ENCODE data around the gene INPP5A.

The INPP5A gene

GRCh38 chr10:132640326-132641125 is 102.9 kb downstream of the INPP5A start:
- Histone ChIP-seq H3K36me3 (ENCODE audit: control insufficient read depth in 2 of 2, insufficient read depth in 2 of 2, low read length in 2 of 2) (no peaks in the 10 kb centered on the region), H3K27ac (ENCODE audit: low read depth in 2 of 2, low read length in 2 of 2) (no peak overlapping the region), H3K4me3 (ENCODE audit: low read length in 2 of 2) (no peak overlapping the region)

GRCh38 chr10:132641401-132641800 is 103.8 kb downstream of the INPP5A start:
- no peaks in the 10 kb centered on the region for H3K9me3 ChIP-seq (ENCODE audit: control insufficient read depth in 2 of 2, low read length in 2 of 2)
- H3K4me3 ChIP-seq (ENCODE audit: low read length in 2 of 2), result no peak overlapping the region
- H3K27me3 ChIP-seq (ENCODE audit: control insufficient read depth in 2 of 2, insufficient read depth in 2 of 2, low read length in 2 of 2), result no peaks in the 10 kb centered on the region
- no peaks in the 10 kb centered on the region for H3K36me3 ChIP-seq (ENCODE audit: control insufficient read depth in 2 of 2, insufficient read depth in 2 of 2, low read length in 2 of 2)
- peaks cover 4 to 5% of the 10 kb centered on the region in 2 donors for H3K4me1 ChIP-seq (ENCODE audit: control insufficient read depth in 2 of 2, insufficient read depth in 2 of 2, low read length in 2 of 2)
- no peak overlapping the region for H3K9ac ChIP-seq (ENCODE audit: low read depth in 1 of 2, low read length in 2 of 2)
- no peak overlapping the region for H3K27ac ChIP-seq (ENCODE audit: low read depth in 2 of 2, low read length in 2 of 2)

More at GRCh38 chr10:132640326-132641125, 102.9 kb downstream of the INPP5A start:
- H3K27me3 ChIP-seq (ENCODE audit: control insufficient read depth in 2 of 2, insufficient read depth in 2 of 2, low read length in 2 of 2), result no peaks in the 10 kb centered on the region
- H3K9ac ChIP-seq (ENCODE audit: low read depth in 1 of 2, low read length in 2 of 2), result no peak overlapping the region
- no peaks in the 10 kb centered on the region for H3K9me3 ChIP-seq (ENCODE audit: control insufficient read depth in 2 of 2, low read length in 2 of 2)
- H3K4me1 ChIP-seq (ENCODE audit: control insufficient read depth in 2 of 2, insufficient read depth in 2 of 2, low read length in 2 of 2), result peaks cover 4 to 5% of the 10 kb centered on the region in 2 donors

- H3K9me3 ChIP-seq (ENCODE audit: control insufficient read depth in 2 of 2, low read length in 2 of 2), result no peaks in the 10 kb centered on the region
- H3K4me1 ChIP-seq (ENCODE audit: control insufficient read depth in 2 of 2, insufficient read depth in 2 of 2, low read length in 2 of 2), result peaks cover 4 to 5% of the 10 kb centered on the region in 2 donors
- no peaks in the 10 kb centered on the region for H3K27me3 ChIP-seq (ENCODE audit: control insufficient read depth in 2 of 2, insufficient read depth in 2 of 2, low read length in 2 of 2)
- H3K4me3 ChIP-seq (ENCODE audit: low read length in 2 of 2), result no peak overlapping the region
- no peak overlapping the region for H3K27ac ChIP-seq (ENCODE audit: low read depth in 2 of 2, low read length in 2 of 2)
- no peak overlapping the region for H3K9ac ChIP-seq (ENCODE audit: low read depth in 1 of 2, low read length in 2 of 2)
- no peaks in the 10 kb centered on the region for H3K36me3 ChIP-seq (ENCODE audit: control insufficient read depth in 2 of 2, insufficient read depth in 2 of 2, low read length in 2 of 2)
Measured at GRCh38 chr10:132641966-132642731, 104.6 kb downstream of the INPP5A start.

GRCh38 chr10:132642732-132643008 is 105.1 kb downstream of the INPP5A start:
- H3K9me3 ChIP-seq (ENCODE audit: control insufficient read depth in 2 of 2, low read length in 2 of 2), result no peaks in the 10 kb centered on the region
- H3K9ac ChIP-seq (ENCODE audit: low read depth in 1 of 2, low read length in 2 of 2), result no peak overlapping the region
- peaks cover 1 to 2% of the 10 kb centered on the region in 2 donors for H3K4me1 ChIP-seq (ENCODE audit: control insufficient read depth in 2 of 2, insufficient read depth in 2 of 2, low read length in 2 of 2)
- no peaks in the 10 kb centered on the region for H3K36me3 ChIP-seq (ENCODE audit: control insufficient read depth in 2 of 2, insufficient read depth in 2 of 2, low read length in 2 of 2)
- no peaks in the 10 kb centered on the region for H3K27me3 ChIP-seq (ENCODE audit: control insufficient read depth in 2 of 2, insufficient read depth in 2 of 2, low read length in 2 of 2)
- H3K4me3 ChIP-seq (ENCODE audit: low read length in 2 of 2), result no peak overlapping the region
- H3K27ac ChIP-seq (ENCODE audit: low read depth in 2 of 2, low read length in 2 of 2), result no peak overlapping the region

- Histone ChIP-seq H3K27me3 (ENCODE audit: control insufficient read depth in 2 of 2, insufficient read depth in 2 of 2, low read length in 2 of 2) (no peaks in the 10 kb centered on the region), H3K36me3 (ENCODE audit: control insufficient read depth in 2 of 2, insufficient read depth in 2 of 2, low read length in 2 of 2) (no peaks in the 10 kb centered on the region), H3K9ac (ENCODE audit: low read depth in 1 of 2, low read length in 2 of 2) (no peak overlapping the region), H3K27ac (ENCODE audit: low read depth in 2 of 2, low read length in 2 of 2) (no peak overlapping the region), H3K4me1 (ENCODE audit: control insufficient read depth in 2 of 2, insufficient read depth in 2 of 2, low read length in 2 of 2) (no peaks in the 10 kb centered on the region), H3K4me3 (ENCODE audit: low read length in 2 of 2) (no peak overlapping the region), H3K9me3 (ENCODE audit: control insufficient read depth in 2 of 2, low read length in 2 of 2) (no peaks in the 10 kb centered on the region)
Measured at GRCh38 chr10:132643709-132644526, 106.3 kb downstream of the INPP5A start.

- Histone ChIP-seq H3K36me3 (ENCODE audit: control insufficient read depth in 2 of 2, insufficient read depth in 2 of 2, low read length in 2 of 2) (no peaks in the 10 kb centered on the region), H3K27me3 (ENCODE audit: control insufficient read depth in 2 of 2, insufficient read depth in 2 of 2, low read length in 2 of 2) (no peaks in the 10 kb centered on the region), H3K4me3 (ENCODE audit: low read length in 2 of 2) (no peak overlapping the region), H3K9me3 (ENCODE audit: control insufficient read depth in 2 of 2, low read length in 2 of 2) (no peaks in the 10 kb centered on the region), H3K4me1 (ENCODE audit: control insufficient read depth in 2 of 2, insufficient read depth in 2 of 2, low read length in 2 of 2) (no peaks in the 10 kb centered on the region), H3K27ac (ENCODE audit: low read depth in 2 of 2, low read length in 2 of 2) (no peak overlapping the region), H3K9ac (ENCODE audit: low read depth in 1 of 2, low read length in 2 of 2) (no peak overlapping the region)
Measured at GRCh38 chr10:132644527-132645246, 107.1 kb downstream of the INPP5A start.

- no peaks in the 10 kb centered on the region for H3K36me3 ChIP-seq (ENCODE audit: control insufficient read depth in 2 of 2, insufficient read depth in 2 of 2, low read length in 2 of 2)
- no peak overlapping the region for H3K9ac ChIP-seq (ENCODE audit: low read depth in 1 of 2, low read length in 2 of 2)
- no peak overlapping the region for H3K27ac ChIP-seq (ENCODE audit: low read depth in 2 of 2, low read length in 2 of 2)
- H3K27me3 ChIP-seq (ENCODE audit: control insufficient read depth in 2 of 2, insufficient read depth in 2 of 2, low read length in 2 of 2), result no peaks in the 10 kb centered on the region
- H3K4me1 ChIP-seq (ENCODE audit: control insufficient read depth in 2 of 2, insufficient read depth in 2 of 2, low read length in 2 of 2), result no peaks in the 10 kb centered on the region
- H3K4me3 ChIP-seq (ENCODE audit: low read length in 2 of 2), result no peak overlapping the region
- H3K9me3 ChIP-seq (ENCODE audit: control insufficient read depth in 2 of 2, low read length in 2 of 2), result no peaks in the 10 kb centered on the region
Measured at GRCh38 chr10:132645247-132645530, 107.6 kb downstream of the INPP5A start.

GRCh38 chr10:132645630-132646442 is 108.2 kb downstream of the INPP5A start:
- H3K27ac ChIP-seq (ENCODE audit: low read depth in 2 of 2, low read length in 2 of 2), result no peak overlapping the region
- H3K4me1 ChIP-seq (ENCODE audit: control insufficient read depth in 2 of 2, insufficient read depth in 2 of 2, low read length in 2 of 2), result no peaks in the 10 kb centered on the region
- H3K27me3 ChIP-seq (ENCODE audit: control insufficient read depth in 2 of 2, insufficient read depth in 2 of 2, low read length in 2 of 2), result no peaks in the 10 kb centered on the region

GRCh38 chr10:132646443-132647097 is 109.0 kb downstream of the INPP5A start:
- Histone ChIP-seq H3K27me3 (ENCODE audit: control insufficient read depth in 2 of 2, insufficient read depth in 2 of 2, low read length in 2 of 2) (no peaks in the 10 kb centered on the region), H3K9ac (ENCODE audit: low read depth in 1 of 2, low read length in 2 of 2) (no peak overlapping the region), H3K27ac (ENCODE audit: low read depth in 2 of 2, low read length in 2 of 2) (no peak overlapping the region), H3K9me3 (ENCODE audit: control insufficient read depth in 2 of 2, low read length in 2 of 2) (no peaks in the 10 kb centered on the region), H3K36me3 (ENCODE audit: control insufficient read depth in 2 of 2, insufficient read depth in 2 of 2, low read length in 2 of 2) (peaks cover 0 to 2% of the 10 kb centered on the region in 2 donors), H3K4me1 (ENCODE audit: control insufficient read depth in 2 of 2, insufficient read depth in 2 of 2, low read length in 2 of 2) (no peaks in the 10 kb centered on the region), H3K4me3 (ENCODE audit: low read length in 2 of 2) (no peak overlapping the region)

More at GRCh38 chr10:132645630-132646442, 108.2 kb downstream of the INPP5A start:
- H3K9ac ChIP-seq (ENCODE audit: low read depth in 1 of 2, low read length in 2 of 2), result no peak overlapping the region
- H3K9me3 ChIP-seq (ENCODE audit: control insufficient read depth in 2 of 2, low read length in 2 of 2), result no peaks in the 10 kb centered on the region
- H3K36me3 ChIP-seq (ENCODE audit: control insufficient read depth in 2 of 2, insufficient read depth in 2 of 2, low read length in 2 of 2), result no peaks in the 10 kb centered on the region
- no peak overlapping the region for H3K4me3 ChIP-seq (ENCODE audit: low read length in 2 of 2)
